BE2C (cell line): ENCODE measurements around the gene XRCC6.

Source experiments
- DNase-seq: peaks from one replicate; pipeline ENCODE4 v3.0.0-alpha.2; 2020
- H3K27me3 ChIP-seq: fragments of 250-450 bp; sonication (Bioruptor Pico); 2 replicates; pipeline ENCODE4 v1.5.1; 2020; ENCODE audit warnings: mild to moderate bottlenecking
- H3K36me3 ChIP-seq: fragments of 250-450 bp; sonication (Bioruptor Pico); 2 replicates; pipeline ENCODE4 v1.5.1; 2020; ENCODE audit warnings: mild to moderate bottlenecking
- H3K4me1 ChIP-seq: fragments of 250-450 bp; sonication (Bioruptor Pico); 2 replicates; pipeline ENCODE4 v1.5.1; 2020
- H3K4me3 ChIP-seq: 2 replicates; pipeline ENCODE4 v1.5.1; 2011; ENCODE audit warnings: low read depth, low read length
- H3K9me3 ChIP-seq: fragments of 250-450 bp; sonication (Bioruptor Pico); 2 replicates; pipeline ENCODE4 v1.5.1; 2020
- TF ChIP-seq, protein P1 (sequence below): IDR thresholded peaks from 2 replicates; pipeline ENCODE4 v1.5.1; 2012; ENCODE audit warnings: mild to moderate bottlenecking, low read depth, low read length

The XRCC6 gene

DNA sequence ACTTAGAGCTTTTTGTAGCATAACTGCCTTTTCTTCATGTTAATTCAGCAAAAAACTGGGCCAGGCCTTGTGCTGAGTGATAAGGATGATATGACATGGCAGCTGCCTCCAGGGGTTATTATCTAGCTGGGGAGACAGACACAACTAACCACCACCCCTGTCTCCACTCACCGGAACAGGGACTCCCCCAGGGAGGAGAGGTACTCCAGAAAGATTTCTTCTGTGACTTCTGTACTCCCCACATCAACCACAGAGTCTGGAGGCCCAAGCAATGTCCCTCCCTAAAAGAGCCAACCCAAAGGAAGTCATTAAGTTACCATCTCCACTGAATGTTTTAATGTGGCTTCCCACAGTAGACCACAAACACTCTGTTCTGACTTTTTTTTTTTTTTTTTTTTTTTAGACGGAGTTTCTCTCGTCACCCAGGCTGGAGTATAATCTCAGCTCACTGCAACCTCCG is 17.2 kb upstream of the XRCC6 start:
- Histone ChIP-seq H3K4me1 (peaks cover 2% of the 10 kb centered on the region), H3K27me3 (no peaks in the 10 kb centered on the region), H3K4me3 (no peak overlapping the region), H3K36me3 (peaks cover 64% of the 10 kb centered on the region), H3K9me3 (no peaks in the 10 kb centered on the region)
- DNase-seq = no peak
- TF ChIP-seq, protein P1, sequence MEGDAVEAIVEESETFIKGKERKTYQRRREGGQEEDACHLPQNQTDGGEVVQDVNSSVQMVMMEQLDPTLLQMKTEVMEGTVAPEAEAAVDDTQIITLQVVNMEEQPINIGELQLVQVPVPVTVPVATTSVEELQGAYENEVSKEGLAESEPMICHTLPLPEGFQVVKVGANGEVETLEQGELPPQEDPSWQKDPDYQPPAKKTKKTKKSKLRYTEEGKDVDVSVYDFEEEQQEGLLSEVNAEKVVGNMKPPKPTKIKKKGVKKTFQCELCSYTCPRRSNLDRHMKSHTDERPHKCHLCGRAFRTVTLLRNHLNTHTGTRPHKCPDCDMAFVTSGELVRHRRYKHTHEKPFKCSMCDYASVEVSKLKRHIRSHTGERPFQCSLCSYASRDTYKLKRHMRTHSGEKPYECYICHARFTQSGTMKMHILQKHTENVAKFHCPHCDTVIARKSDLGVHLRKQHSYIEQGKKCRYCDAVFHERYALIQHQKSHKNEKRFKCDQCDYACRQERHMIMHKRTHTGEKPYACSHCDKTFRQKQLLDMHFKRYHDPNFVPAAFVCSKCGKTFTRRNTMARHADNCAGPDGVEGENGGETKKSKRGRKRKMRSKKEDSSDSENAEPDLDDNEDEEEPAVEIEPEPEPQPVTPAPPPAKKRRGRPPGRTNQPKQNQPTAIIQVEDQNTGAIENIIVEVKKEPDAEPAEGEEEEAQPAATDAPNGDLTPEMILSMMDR = no peak

DNA sequence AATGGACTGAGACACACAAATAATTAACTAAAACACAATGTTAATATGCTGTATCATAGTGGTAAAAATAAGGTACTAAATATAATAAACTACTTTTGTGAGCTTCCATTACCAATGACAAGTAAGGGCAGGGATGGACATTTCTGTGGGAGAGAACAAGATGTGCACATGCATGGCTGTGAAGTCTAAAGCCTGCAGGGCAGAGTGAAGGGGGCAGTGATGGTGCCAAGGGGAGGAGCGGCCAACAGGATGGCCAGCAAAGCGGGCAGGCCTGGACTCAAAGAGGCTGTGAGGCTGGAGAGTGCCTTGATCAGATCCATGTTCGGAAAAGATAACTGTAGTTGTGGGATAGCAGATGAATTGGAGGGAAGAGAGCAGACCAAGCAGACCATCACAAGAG is 12.7 kb upstream of the XRCC6 start:
- peaks cover 2% of the 10 kb centered on the region for H3K4me1 ChIP-seq
- H3K9me3 ChIP-seq = no peaks in the 10 kb centered on the region
- peaks cover 41% of the 10 kb centered on the region for H3K36me3 ChIP-seq
- TF ChIP-seq, protein P1 = no peak
- H3K4me3 ChIP-seq = no peak overlapping the region
- no peaks in the 10 kb centered on the region for H3K27me3 ChIP-seq
- DNase-seq = no peak

DNA sequence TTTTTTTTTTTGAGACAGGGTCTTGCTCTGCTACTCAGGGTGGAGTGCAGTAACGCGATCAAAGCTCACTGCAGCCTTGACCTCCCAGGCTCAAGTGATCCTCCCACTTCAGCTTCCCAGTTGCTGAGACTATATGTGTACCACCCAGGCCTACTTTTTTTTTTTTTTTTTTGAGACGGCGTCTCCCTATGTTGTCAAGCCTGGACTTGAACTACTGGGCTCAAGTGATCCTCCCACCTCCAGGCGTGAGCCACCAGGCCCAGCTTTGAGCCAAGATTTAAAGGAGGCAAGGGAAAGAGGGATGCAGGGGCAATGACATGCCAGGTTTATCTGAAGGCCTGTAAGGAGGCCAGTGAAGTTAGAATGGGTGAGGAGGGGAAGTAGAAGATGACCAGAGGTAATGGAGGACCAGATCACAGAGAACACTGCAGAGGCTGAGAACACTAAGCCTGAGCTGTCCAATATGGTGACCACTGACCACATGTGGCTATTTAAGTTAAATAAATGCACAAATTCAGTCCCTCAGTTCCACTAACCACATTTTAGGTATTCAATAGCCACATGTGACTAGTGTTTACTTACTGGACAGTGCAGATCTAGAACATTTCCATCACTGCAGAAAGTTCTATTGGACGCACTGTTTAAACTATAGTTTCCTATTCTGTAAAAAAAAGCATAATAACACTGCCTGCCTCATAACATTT is 8.3 kb upstream of the XRCC6 start:
- Histone ChIP-seq H3K36me3 (peaks cover 14% of the 10 kb centered on the region), H3K4me3 (no peak overlapping the region), H3K27me3 (no peaks in the 10 kb centered on the region), H3K9me3 (no peaks in the 10 kb centered on the region), H3K4me1 (no peaks in the 10 kb centered on the region)
- DNase-seq = no peak
- TF ChIP-seq, protein P1 = no peak

DNA sequence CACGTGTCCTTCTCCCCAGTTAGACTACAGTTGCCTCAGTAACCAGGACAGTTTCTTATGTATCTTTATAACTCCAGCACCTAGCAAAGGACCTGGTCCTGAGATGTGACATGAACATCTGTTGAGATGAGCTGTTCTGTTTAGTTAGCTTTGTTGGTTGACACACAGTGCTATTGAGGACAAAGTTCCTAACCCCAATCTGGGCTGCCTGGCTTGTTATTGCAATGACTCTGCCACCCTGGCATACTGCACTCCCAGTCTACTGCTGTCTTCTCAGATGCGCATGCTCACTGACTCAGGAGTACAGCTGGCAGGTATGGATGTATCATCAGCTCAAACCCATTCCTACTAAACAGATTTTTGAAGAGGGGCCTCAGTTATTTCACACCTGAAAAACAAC is 7.6 kb upstream of the XRCC6 start:
- H3K36me3 ChIP-seq = peaks cover 9% of the 10 kb centered on the region; the same call in 1 of the 2 replicates
- DNase-seq = no peak
- H3K4me3 ChIP-seq = no peak overlapping the region
- TF ChIP-seq, protein P1 = no peak
- no peaks in the 10 kb centered on the region for H3K27me3 ChIP-seq
- no peaks in the 10 kb centered on the region for H3K9me3 ChIP-seq
- H3K4me1 ChIP-seq = no peaks in the 10 kb centered on the region

DNA sequence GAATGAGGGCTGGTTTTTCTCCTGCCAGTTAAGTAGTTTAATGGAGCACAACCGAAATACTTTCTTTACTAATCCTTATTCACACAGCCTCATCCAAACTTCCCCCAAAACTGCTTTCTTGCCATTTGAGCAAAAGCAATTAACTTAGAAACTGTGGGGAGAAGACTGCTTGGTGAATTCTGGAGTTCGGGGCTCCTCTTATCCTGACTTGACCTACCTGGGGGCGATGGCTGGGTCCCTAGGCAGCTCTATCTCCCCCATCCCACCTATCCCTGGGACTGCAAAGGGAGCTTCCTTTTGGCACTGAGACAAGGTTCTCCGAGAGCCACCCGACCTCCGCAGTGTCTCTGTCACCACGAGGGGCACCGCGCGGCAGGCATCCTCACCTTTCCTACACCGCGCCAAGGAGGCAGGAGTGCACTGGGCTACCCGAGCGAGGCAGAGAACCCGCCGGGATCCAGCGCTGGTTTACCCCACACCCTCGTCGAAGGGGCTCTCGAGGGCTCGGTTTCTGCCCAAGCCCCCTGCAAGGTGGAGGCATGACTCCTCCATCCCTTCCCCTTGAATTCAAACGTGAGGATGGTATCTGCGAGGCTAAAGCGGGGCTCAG is 1.0 kb upstream of the XRCC6 start:
- DNase-seq = peak; percentile 64
- Histone ChIP-seq H3K4me3 (peak overlapping the region; percentile 96), H3K36me3 (peaks cover 21% of the 10 kb centered on the region), H3K27me3 (no peaks in the 10 kb centered on the region), H3K4me1 (no peaks in the 10 kb centered on the region), H3K9me3 (no peaks in the 10 kb centered on the region)
- TF ChIP-seq, protein P1 = no peak

DNA sequence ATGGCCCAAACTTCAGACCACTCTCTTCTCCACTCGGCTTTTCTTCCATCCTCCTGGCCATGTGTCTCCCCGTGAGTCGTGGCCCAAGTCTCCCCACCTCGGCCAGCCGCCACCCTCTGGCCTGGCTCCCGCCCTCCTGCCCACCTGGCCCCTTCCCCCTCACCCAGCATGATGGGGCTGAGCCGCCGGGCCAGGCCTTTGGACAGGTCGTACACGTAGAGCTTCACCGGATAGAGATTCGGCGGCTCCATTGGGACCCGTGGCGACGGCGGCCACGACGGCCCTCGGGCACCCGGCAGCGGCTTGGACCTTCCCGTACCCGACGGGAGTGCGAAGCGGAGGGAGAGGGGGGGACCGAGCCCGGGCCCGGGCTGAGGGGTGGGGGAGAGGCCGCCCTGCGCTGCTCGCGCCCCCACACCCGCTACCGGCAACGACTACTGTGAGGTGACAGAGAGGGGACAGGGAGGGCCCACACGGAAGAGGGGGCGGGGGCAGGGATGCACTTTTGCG is 451 bp upstream of the XRCC6 start, which contains the start of gene DESI1:
Gene DESI1, minus strand, starts transcription at position 455 of the 510 bp plus-strand sequence. Its CDS starts 204 bp downstream, at position 251.
- H3K4me3 ChIP-seq = peak within 1 kb of the TSS; percentile 96
- no peaks in the 10 kb centered on the region for H3K4me1 ChIP-seq
- TF ChIP-seq, protein P1 = no peak
- H3K27me3 ChIP-seq = no peaks in the 10 kb centered on the region
- peaks cover 27% of the 10 kb centered on the region for H3K36me3 ChIP-seq
- no peak for DNase-seq
- no peaks in the 10 kb centered on the region for H3K9me3 ChIP-seq
